ENCODE measurements around the gene UFSP1.

The UFSP1 gene

DNA sequence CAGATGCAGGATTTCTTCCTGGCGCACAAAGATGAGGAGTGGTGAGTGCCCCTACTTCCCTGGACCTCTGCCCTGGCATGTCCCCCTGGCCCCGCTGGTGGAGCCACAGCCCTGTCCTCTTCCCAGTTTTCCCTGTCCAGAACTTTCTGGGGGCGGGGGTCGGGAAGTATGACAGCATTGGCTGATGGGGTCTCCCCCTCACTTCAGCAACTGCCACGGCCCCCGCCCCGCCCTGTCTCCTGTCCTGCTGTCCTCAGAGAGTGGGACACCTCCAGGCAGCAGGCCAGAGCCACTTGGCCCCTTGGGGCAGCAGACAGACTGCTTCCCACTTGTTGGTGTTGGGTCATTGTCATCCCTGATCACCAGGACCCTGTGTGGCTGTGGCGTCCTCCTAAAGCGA is 7.3 kb downstream of the UFSP1 start:
- Histone ChIP-seq H3K9me3 (ENCODE audit: insufficient read depth, low read depth, low read length) (no peaks in the 10 kb centered on the region), H3K27me3 (ENCODE audit: insufficient read depth, low read length) (no peaks in the 10 kb centered on the region), H3K27ac (ENCODE audit: low read depth, low read length) (no peak overlapping the region), H2BK12ac (ENCODE audit: low read length) (no peak overlapping the region), H3K4me1 (ENCODE audit: control insufficient read depth in 1 of 2, insufficient read depth in 2 of 2, low read length in 2 of 2) (no peaks in the 10 kb centered on the region), H3K18ac (ENCODE audit: low read length) (no peak overlapping the region), H2AK5ac (ENCODE audit: low read length) (no peak overlapping the region), H2BK5ac (ENCODE audit: low read depth, low read length, poor library complexity) (no peak overlapping the region), H4K12ac (ENCODE audit: low read depth, low read length) (no peak overlapping the region), H2BK120ac (ENCODE audit: insufficient read depth, low read length, poor library complexity) (no peak overlapping the region), H4K8ac (ENCODE audit: low read depth, low read length) (no peak overlapping the region), H3K79me2 (ENCODE audit: control insufficient read depth, insufficient read depth, low read length, poor library complexity) (peaks cover 11% of the 10 kb centered on the region), H3K36me3 (ENCODE audit: control insufficient read depth in 1 of 2, insufficient read depth in 2 of 2, low read length in 2 of 2) (peaks cover 81 to 84% of the 10 kb centered on the region in 2 experiments), H2AFZ (ENCODE audit: insufficient read depth, low read length, poor library complexity) (no peak overlapping the region), H3K9ac (ENCODE audit: low read length) (no peak overlapping the region), H3K23ac (ENCODE audit: low read length) (no peak overlapping the region), H3K4me2 (ENCODE audit: low read length) (no peak overlapping the region), H3K4me3 (ENCODE audit: low read depth, low read length) (no peak overlapping the region), H3K14ac (ENCODE audit: low read length) (no peak overlapping the region), H3K4ac (ENCODE audit: low read depth, low read length) (no peak overlapping the region), H4K91ac (ENCODE audit: low read depth, low read length) (no peak overlapping the region), H3K79me1 (ENCODE audit: low read length) (no peaks in the 10 kb centered on the region)
- WGBS (ENCODE audit: extremely low coverage, insufficient coverage, insufficient read length): no CpG with 5 or more reads among the region's 9 CpGs
- no peak for DNase-seq

DNA sequence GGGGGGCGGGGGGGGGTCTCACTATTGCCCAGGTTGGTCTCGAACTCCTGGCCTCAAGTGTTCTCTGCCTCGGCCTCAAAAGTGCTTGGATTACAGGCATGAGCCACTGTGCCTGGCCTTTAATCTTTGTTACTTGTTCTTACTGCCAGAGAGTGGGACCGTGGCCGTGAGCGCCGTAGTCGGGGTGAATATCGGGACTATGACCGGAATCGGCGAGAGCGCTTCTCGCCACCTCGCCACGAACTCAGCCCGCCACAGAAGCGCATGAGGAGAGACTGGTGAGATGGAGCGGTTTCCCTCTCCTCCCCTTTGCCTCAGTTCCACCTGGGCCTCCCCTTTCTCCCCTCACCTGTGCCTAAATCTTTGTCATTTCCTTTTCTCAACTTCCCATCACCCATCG is 8.4 kb downstream of the UFSP1 start:
- H3K23ac ChIP-seq (ENCODE audit: low read length): no peak overlapping the region
- H3K27ac ChIP-seq (ENCODE audit: low read depth, low read length): no peak overlapping the region
- H3K4me3 ChIP-seq (ENCODE audit: low read depth, low read length): no peak overlapping the region
- no peak overlapping the region for H3K4ac ChIP-seq (ENCODE audit: low read depth, low read length)
- H3K36me3 ChIP-seq (ENCODE audit: control insufficient read depth in 1 of 2, insufficient read depth in 2 of 2, low read length in 2 of 2): peaks cover 71 to 79% of the 10 kb centered on the region in 2 experiments
- WGBS (ENCODE audit: extremely low coverage, insufficient coverage, insufficient read length): no CpG with 5 or more reads among the region's 20 CpGs
- H2BK5ac ChIP-seq (ENCODE audit: low read depth, low read length, poor library complexity): no peak overlapping the region
- no peak overlapping the region for H3K14ac ChIP-seq (ENCODE audit: low read length)
- H3K9me3 ChIP-seq (ENCODE audit: insufficient read depth, low read depth, low read length): no peaks in the 10 kb centered on the region
- no peak overlapping the region for H4K12ac ChIP-seq (ENCODE audit: low read depth, low read length)
- peaks cover 19% of the 10 kb centered on the region for H3K79me2 ChIP-seq (ENCODE audit: control insufficient read depth, insufficient read depth, low read length, poor library complexity)
- no peak overlapping the region for H2AFZ ChIP-seq (ENCODE audit: insufficient read depth, low read length, poor library complexity)
- H3K4me1 ChIP-seq (ENCODE audit: control insufficient read depth in 1 of 2, insufficient read depth in 2 of 2, low read length in 2 of 2): peaks cover 3% of the 10 kb centered on the region in 2 experiments
- no peak overlapping the region for H2BK12ac ChIP-seq (ENCODE audit: low read length)
- H2AK5ac ChIP-seq (ENCODE audit: low read length): no peak overlapping the region
- H3K4me2 ChIP-seq (ENCODE audit: low read length): no peak overlapping the region
- H4K91ac ChIP-seq (ENCODE audit: low read depth, low read length): no peak overlapping the region
- H4K8ac ChIP-seq (ENCODE audit: low read depth, low read length): no peak overlapping the region
- no peak overlapping the region for H3K9ac ChIP-seq (ENCODE audit: low read length)
- H3K18ac ChIP-seq (ENCODE audit: low read length): peak overlapping the region; percentile 30
- no peak for DNase-seq
- H2BK120ac ChIP-seq (ENCODE audit: insufficient read depth, low read length, poor library complexity): no peak overlapping the region
- H3K79me1 ChIP-seq (ENCODE audit: low read length): no peaks in the 10 kb centered on the region
- H3K27me3 ChIP-seq (ENCODE audit: insufficient read depth, low read length): no peaks in the 10 kb centered on the region

DNA sequence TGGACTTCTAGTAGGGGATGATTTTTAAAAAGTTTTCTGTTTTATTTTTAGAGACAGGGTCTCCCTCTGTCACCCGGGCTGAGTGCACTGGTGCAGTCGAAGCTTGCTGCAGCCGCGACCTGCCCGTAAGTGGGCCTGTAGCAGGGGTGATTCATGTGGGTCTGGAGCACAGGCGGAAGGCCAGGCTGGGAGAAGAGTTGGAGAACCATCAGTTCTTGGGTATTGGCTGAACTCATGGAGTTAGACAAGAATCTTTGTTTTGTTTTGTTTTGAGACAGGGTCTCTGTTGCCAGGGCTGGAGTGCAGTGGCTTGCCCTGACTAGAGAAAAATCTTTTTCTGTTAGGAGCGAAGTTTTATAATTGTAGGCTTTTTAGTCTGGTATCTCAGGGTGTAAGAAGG is 8.9 kb downstream of the UFSP1 start:
- Histone ChIP-seq H2BK5ac (ENCODE audit: low read depth, low read length, poor library complexity) (no peak overlapping the region), H2BK120ac (ENCODE audit: insufficient read depth, low read length, poor library complexity) (no peak overlapping the region), H2AFZ (ENCODE audit: insufficient read depth, low read length, poor library complexity) (no peak overlapping the region), H3K4me1 (ENCODE audit: control insufficient read depth in 1 of 2, insufficient read depth in 2 of 2, low read length in 2 of 2) (peaks cover 5 to 6% of the 10 kb centered on the region in 2 experiments), H3K14ac (ENCODE audit: low read length) (no peak overlapping the region), H3K36me3 (ENCODE audit: control insufficient read depth in 1 of 2, insufficient read depth in 2 of 2, low read length in 2 of 2) (peaks cover 66 to 74% of the 10 kb centered on the region in 2 experiments), H4K12ac (ENCODE audit: low read depth, low read length) (no peak overlapping the region), H2BK12ac (ENCODE audit: low read length) (no peak overlapping the region), H3K9ac (ENCODE audit: low read length) (no peak overlapping the region), H4K8ac (ENCODE audit: low read depth, low read length) (no peak overlapping the region), H3K27ac (ENCODE audit: low read depth, low read length) (no peak overlapping the region), H3K9me3 (ENCODE audit: insufficient read depth, low read depth, low read length) (no peaks in the 10 kb centered on the region), H3K4me3 (ENCODE audit: low read depth, low read length) (no peak overlapping the region), H3K18ac (ENCODE audit: low read length) (no peak overlapping the region), H3K27me3 (ENCODE audit: insufficient read depth, low read length) (no peaks in the 10 kb centered on the region), H4K91ac (ENCODE audit: low read depth, low read length) (no peak overlapping the region), H3K4ac (ENCODE audit: low read depth, low read length) (no peak overlapping the region), H2AK5ac (ENCODE audit: low read length) (no peak overlapping the region), H3K4me2 (ENCODE audit: low read length) (no peak overlapping the region), H3K79me1 (ENCODE audit: low read length) (peaks cover under 1% of the 10 kb centered on the region), H3K23ac (ENCODE audit: low read length) (no peak overlapping the region), H3K79me2 (ENCODE audit: control insufficient read depth, insufficient read depth, low read length, poor library complexity) (peaks cover 22% of the 10 kb centered on the region)
- WGBS (ENCODE audit: extremely low coverage, insufficient coverage, insufficient read length): no CpG with 5 or more reads among the region's 7 CpGs
- no peak for DNase-seq

DNA sequence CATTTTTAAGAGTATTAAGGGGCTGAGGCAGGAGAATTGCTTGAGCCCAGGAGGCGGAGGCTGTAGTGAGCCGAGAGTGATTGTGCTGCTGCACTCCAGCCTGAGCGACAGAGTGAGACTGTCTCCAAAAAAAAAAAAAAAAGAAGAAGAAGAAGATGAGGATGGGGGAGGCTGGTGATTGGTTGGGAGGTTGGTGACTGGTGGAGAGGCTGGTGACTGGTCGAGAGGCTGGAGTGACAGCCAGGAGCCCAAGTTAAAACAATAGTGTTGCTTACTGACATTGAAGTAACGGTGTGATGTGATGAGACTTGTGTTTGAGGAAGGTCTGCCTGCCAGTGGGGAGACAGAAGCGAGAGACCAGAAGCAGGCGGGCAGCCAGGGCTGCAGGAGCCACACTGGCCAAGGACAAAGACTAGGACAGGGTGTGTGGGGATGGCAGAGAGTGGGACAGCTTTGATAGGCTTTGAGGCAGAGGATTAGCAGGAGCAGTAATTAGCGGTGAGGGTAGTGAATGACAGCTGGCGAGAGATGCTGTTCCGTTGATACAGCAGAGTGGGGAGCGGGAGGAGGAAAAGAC is 9.7 kb downstream of the UFSP1 start:
- H3K27ac ChIP-seq (ENCODE audit: low read depth, low read length): no peak overlapping the region
- H3K79me1 ChIP-seq (ENCODE audit: low read length): peaks cover 7% of the 10 kb centered on the region
- no peak overlapping the region for H2BK5ac ChIP-seq (ENCODE audit: low read depth, low read length, poor library complexity)
- no peak overlapping the region for H3K9ac ChIP-seq (ENCODE audit: low read length)
- no peak overlapping the region for H4K12ac ChIP-seq (ENCODE audit: low read depth, low read length)
- no peak overlapping the region for H3K18ac ChIP-seq (ENCODE audit: low read length)
- H2AK5ac ChIP-seq (ENCODE audit: low read length): no peak overlapping the region
- no peak overlapping the region for H3K14ac ChIP-seq (ENCODE audit: low read length)
- no peak overlapping the region for H4K8ac ChIP-seq (ENCODE audit: low read depth, low read length)
- no peak overlapping the region for H2BK120ac ChIP-seq (ENCODE audit: insufficient read depth, low read length, poor library complexity)
- no peak overlapping the region for H3K23ac ChIP-seq (ENCODE audit: low read length)
- H3K4me1 ChIP-seq (ENCODE audit: control insufficient read depth in 1 of 2, insufficient read depth in 2 of 2, low read length in 2 of 2): peaks cover 5 to 6% of the 10 kb centered on the region in 2 experiments
- no peak for DNase-seq
- no peak overlapping the region for H3K4me3 ChIP-seq (ENCODE audit: low read depth, low read length)
- H3K9me3 ChIP-seq (ENCODE audit: insufficient read depth, low read depth, low read length): no peaks in the 10 kb centered on the region
- no peak overlapping the region for H2AFZ ChIP-seq (ENCODE audit: insufficient read depth, low read length, poor library complexity)
- no peak overlapping the region for H3K4me2 ChIP-seq (ENCODE audit: low read length)
- WGBS (ENCODE audit: extremely low coverage, insufficient coverage, insufficient read length): no CpG with 5 or more reads among the region's 11 CpGs
- H3K36me3 ChIP-seq (ENCODE audit: control insufficient read depth in 1 of 2, insufficient read depth in 2 of 2, low read length in 2 of 2): peaks cover 58 to 65% of the 10 kb centered on the region in 2 experiments
- H2BK12ac ChIP-seq (ENCODE audit: low read length): no peak overlapping the region
- H3K79me2 ChIP-seq (ENCODE audit: control insufficient read depth, insufficient read depth, low read length, poor library complexity): peaks cover 28% of the 10 kb centered on the region
- H4K91ac ChIP-seq (ENCODE audit: low read depth, low read length): no peak overlapping the region
- H3K27me3 ChIP-seq (ENCODE audit: insufficient read depth, low read length): no peaks in the 10 kb centered on the region
- peak overlapping the region; percentile 28 for H3K4ac ChIP-seq (ENCODE audit: low read depth, low read length)
